CD4-positive, alpha-beta T cell treated with Interleukin-17A for 1 hour (primary cell): ENCODE measurements around the gene STK36.
A peak's percentile ranks its signal among the peaks of the same experiment; 100 is the strongest.

Experiments used
- DNase-seq: peaks from one replicate; pipeline ENCODE4 v3.0.0-alpha.2; 2020

Gene STK36

DNA sequence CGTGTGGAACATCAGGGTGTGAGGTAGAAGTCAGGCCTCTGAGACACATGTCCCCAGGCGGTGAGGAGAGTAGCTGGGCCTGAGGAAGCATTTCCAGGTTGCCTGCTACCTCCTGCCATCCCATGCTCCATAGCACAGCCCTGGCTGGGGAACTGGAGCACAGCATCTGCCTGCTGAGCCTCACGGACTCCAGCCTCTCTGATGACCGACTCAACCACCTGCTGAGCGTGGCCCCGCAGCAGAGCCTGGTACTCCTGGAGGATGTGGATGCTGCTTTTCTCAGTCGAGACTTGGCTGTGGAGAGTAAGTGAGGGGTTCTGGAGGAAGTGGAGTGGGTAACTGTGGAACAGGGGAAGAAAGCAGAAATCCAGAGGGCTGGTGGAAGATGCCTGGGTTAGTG, 9.5 kb upstream of the STK36 start:
- no peak for DNase-seq

GRCh38 chr2:218662827-218663226, 9.1 kb upstream of the STK36 start:
- no peak for DNase-seq

DNA sequence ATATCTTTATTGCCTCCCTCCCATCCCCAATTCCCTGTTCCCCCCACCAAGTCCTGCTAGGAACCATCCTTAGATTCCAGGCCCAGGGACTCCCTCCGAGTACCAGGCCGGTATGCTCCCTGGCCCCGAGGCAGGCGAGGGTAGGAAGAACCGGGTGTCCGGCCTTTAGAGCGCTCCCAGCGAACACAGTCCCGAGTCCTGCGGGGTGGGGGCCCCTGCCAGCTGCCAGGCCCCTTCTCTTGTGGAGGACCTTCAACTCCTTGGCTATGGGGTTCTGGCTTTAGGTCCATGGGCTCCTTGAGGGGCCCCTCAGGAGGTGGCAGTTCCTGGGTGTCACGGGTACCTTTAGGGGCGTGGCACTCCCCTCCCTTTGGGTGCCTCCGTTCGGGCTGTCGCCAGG, 8.0 kb upstream of the STK36 start:
- DNase-seq: no peak

GRCh38 chr2:218664653-218665052, 7.2 kb upstream of the STK36 start:
- no peak for DNase-seq

- DNase-seq: peak; percentile 1
These were observed 711 bp upstream of the STK36 start for GRCh38 chr2:218671097-218671653.

DNA sequence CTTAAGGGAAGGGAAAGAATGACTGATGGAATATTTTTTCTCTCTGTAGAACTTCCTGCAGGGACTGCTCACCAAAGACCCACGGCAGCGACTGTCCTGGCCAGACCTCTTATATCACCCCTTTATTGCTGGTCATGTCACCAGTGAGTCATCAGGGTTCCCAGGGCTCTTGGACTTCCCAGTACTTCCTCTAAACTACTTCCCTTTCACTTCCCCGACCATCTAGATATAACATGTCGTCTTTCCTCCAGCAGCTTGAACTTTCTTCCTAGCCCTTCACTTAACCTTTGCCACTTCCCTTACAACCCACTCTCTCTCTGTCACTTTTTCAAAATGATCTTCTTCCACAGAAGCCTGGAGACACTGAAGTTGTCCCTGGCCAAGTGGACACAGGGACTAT, 7.2 kb downstream of the STK36 start:
- no peak for DNase-seq

DNA sequence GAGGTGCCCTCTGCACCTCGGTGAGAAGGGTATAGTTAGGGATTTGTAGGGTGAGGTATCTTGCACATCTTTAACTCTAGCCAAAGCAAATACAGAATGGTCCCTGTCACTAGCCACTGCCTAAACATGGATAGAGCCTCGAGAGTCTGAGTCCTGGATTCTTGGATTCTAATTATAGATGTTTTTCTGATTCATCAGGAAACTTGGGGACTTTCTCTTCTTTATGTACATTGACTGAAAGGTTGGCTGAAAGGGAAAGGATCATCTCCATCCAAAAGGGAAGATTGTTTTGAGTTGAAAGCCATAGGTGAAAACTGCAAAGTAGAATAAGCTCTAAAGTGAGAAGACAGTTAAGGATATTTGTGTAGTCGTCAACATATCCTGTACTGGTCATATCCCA, 8.2 kb downstream of the STK36 start:
- DNase-seq: no peak

- peak; percentile 61 for DNase-seq
These were observed 15.6 kb downstream of the STK36 start for GRCh38 chr2:218687400-218688060.

- no peak for DNase-seq
These were observed 19.3 kb downstream of the STK36 start for GRCh38 chr2:218691234-218691633.

GRCh38 chr2:218694405-218695145, 22.7 kb downstream of the STK36 start:
- no peak for DNase-seq

- DNase-seq: no peak
These were observed 27.0 kb downstream of the STK36 start for GRCh38 chr2:218698885-218699284.

GRCh38 chr2:218701806-218702205, 29.9 kb downstream of the STK36 start:
- DNase-seq: no peak

GRCh38 chr2:218703341-218703740, 31.5 kb downstream of the STK36 start:
- no peak for DNase-seq

GRCh38 chr2:218708086-218708485, 36.2 kb downstream of the STK36 start:
- no peak for DNase-seq

GRCh38 chr2:218709908-218710307, 38.0 kb downstream of the STK36 start:
- no peak for DNase-seq

- DNase-seq: no peak
These were observed 38.4 kb downstream of the STK36 start for GRCh38 chr2:218710334-218710686.

DNA sequence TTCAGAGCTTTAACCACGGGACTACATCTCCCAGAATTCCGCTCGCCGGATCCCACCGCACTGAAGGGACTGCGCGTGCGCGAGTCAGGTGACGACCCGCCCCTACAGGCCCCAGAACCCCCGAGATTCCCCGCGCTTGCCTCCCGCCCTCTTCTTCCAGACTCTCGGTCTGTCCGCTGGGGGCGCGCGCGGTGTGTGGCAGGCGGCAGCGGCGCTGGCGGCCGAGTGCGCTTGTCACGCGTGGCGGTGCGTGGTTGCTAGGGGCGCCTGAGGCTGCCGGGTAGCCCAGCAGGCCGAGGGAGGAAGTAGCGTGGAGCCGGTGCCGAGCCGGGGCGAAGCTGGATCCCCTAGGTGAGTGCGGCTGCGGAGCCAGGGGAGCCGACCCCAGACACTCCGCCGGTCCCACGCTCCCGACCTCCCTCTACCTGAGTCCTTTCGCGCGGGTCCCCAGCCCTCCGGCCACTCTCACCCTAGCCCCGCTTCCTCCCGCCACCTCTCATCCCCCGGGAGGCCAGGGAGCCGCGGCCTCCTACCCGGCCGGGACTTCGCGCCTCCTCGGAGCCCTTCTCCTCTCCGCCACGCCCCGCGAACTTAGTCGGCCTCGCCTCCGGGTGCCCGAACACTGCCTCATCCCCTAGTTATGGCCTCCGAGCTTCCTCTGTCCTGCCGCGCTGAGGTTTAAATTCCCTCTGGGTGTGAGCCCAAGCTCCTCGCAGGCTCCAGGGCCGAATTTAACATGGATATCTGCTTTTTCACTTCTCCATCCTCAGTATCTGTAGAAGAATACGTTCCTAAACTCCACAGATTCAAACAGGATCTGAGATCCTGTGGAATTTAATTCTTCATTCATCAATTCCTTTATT, 39.0 kb downstream of the STK36 start, which contains the start of gene TTLL4:
Gene TTLL4 (plus strand): TSS at position 149 of the 863 bp plus-strand sequence. CDS start 26,842 bp downstream, outside the sequence.
- DNase-seq: peak; percentile 98

DNA sequence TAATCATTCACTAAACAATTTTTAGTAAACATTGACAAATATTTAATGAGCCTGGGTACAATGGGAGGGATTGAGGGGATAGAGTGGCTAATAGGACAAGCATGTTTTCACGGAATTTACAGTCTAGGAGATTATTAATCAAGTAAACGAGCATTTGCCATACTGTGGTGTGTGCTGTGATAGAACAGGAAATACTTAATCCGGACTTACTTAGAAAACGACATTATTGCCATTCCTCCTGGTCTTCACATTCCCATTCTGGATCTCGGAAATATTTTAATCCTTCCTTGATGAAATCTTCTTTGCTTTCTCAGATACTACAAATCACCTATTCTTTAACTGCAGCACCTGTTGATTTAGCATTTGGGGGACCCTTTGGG, 39.7 kb downstream of the STK36 start:
- DNase-seq: no peak

GRCh38 chr2:218713922-218714321, 42.0 kb downstream of the STK36 start:
- no peak for DNase-seq

DNA sequence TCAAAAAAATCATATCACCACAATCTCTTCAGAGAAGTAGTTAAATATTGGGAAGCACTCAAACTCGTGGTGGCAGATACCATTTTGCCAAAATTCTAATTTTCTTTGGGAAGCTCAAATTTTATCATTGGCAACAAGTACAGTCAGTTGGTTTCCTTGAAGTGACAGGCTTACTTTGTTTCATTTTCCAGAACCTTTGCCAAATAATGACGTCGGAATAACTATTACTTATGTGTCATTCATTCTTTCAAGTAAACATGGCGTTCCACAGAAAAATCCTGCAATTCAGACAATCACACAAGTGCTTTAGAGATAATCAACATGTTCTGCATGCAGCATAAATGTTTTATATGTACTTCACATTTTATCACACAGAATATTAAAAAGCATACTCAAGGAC, 44.2 kb downstream of the STK36 start:
- no peak for DNase-seq

- no peak for DNase-seq
These were observed 45.4 kb downstream of the STK36 start for GRCh38 chr2:218717262-218717661.

GRCh38 chr2:218718058-218718457, 46.2 kb downstream of the STK36 start:
- DNase-seq: no peak

GRCh38 chr2:218719457-218719856, 47.6 kb downstream of the STK36 start:
- no peak for DNase-seq
